Activated naive CD4-positive, alpha-beta T cell treated with anti-CD3 and anti-CD28 coated beads, Interleukin-2, amount 50 U/mL, for 72 hours (primary cell): Measurements from ENCODE around the gene PLXNC1. TPM values are rescaled to one million over a fixed set of nuclear protein-coding genes. Genes with fewer than 3 reads are reported as not detected.

Source experiments
- ATAC-seq, 2 donors: fragments of 150-1000 bp; cut with Tn5 transposase; 2 replicates each; pipeline ENCODE4 v1.10.0; 2021; ENCODE audit warnings: mild to moderate bottlenecking in 2 of 2, moderate library complexity in 2 of 2
- DNase-seq, 2 donors: peaks; one replicate each; pipeline ENCODE4 v3.0.0; 2021 to 2022; ENCODE audit warnings: low spot score in 2 of 2
- H3K27ac Mint-ChIP-seq, 2 donors: one replicate each; pipeline ENCODE4 v1.8.0; 2022; ENCODE audit warnings: mild to moderate bottlenecking in 2 of 2, mixed read lengths in 2 of 2
- H3K36me3 Mint-ChIP-seq, 2 donors: one replicate each; pipeline ENCODE4 v1.8.0; 2022; ENCODE audit warnings: mixed read lengths in 2 of 2
- H3K9me3 Mint-ChIP-seq, 2 donors: one replicate each; pipeline ENCODE4 v1.8.0; 2022; ENCODE audit warnings: mixed read lengths in 2 of 2
- total RNA-seq, 2 donors: library from RNA; stranded (reverse); gene quantifications; one replicate each; pipeline ENCODE4 v1.2.3, GENCODE V29; 2022

Gene PLXNC1
- 1 to 10 TPM; 3.1 to 9.2 TPM for total RNA-seq

DNA sequence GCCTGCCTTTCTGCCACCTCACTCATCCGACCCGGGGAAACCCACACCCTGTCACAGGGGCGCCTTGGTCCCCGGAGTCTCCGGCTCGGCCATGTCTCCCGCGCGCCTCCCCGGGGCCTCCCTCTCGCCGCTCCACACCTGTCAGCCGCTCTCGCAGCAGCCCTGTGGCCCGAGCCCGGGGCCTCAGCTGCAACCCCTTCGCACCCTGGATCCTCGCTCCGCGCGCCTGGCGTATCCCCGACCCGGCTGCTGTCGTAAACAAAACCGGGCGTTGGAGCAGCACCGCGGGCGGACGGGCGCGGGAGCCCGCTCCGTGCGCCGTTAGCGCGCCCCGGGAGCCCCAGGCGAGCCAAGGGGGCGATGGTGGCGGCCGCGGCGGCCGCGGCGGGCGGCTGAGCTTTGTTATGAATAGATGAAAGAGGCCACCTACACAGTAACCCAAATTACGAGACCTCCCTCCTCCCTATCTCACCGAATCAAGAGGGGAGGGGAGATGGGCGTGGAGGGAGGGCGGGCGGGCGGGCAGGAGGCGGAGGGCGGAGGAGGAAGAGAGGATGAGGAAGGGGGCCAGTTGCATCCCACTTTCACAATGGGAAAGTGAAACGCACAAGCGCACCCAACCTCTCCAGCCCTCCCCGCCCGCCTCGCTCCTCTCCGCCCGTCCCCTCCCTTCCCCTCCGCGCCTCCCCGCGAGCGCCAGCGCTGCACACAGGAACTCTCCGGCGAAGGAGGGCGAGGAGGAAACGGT is at the start of gene PLXNC1:
Gene PLXNC1 (plus strand): TSS at position 587 of the 748 bp plus-strand sequence. CDS start 395 bp downstream, outside the sequence.
- peak; percentile 61 to 78 for ATAC-seq
- peak; percentile 67 to 68 for DNase-seq
- Mint-ChIP-seq H3K27ac (peak within 1 kb of the TSS in 1 of 2 donors; percentile 64), H3K9me3 (no peaks in the 10 kb centered on the region), H3K36me3 (no peaks in the 10 kb centered on the region)

DNA sequence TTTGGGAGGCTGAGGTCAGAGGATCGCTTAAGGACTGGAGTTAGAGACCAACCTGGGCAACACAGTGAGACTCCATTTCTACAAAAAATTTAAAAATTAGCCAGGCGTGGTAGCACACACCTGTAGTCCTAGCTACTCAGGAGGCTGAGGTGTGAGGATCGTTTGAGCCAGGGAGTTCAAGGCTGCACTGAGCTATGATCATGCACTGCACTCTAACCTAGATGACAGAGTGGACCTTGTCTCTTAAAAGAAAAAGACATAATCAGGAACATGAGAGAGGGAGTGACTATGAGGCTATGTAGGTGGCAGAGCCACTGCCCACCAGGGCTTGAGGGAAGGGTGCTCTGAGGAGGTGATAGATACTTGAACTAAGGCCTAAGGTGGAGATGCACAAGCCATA is 49.2 kb upstream of the PLXNC1 start:
- Mint-ChIP-seq H3K36me3 (no peaks in the 10 kb centered on the region), H3K27ac (no peak overlapping the region), H3K9me3 (no peaks in the 10 kb centered on the region)
- ATAC-seq (no peak), DNase-seq (no peak)

DNA sequence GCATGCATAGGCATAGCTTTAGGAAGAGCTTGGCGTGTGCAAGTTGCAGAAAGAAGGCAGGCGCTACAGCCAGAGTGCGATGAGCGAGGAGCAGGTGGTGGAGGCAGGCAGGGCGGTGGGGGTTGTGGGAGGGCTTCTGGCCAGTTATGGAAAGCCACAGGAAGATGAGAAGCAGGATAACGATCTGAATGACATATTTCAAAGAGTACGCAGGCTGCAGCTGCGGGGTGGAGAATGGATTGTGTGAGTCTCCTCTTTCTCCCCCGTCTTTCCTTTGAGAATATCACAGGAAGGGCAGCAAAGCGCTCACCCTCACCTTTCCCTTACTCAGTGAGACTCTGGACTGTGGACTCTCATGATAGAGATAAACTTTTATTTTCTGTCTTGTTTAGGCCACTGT is 48.7 kb upstream of the PLXNC1 start:
- ATAC-seq (no peak), DNase-seq (no peak)
- Mint-ChIP-seq H3K27ac (peak overlapping the region in 1 of 2 donors; percentile 16), H3K36me3 (no peaks in the 10 kb centered on the region), H3K9me3 (no peaks in the 10 kb centered on the region)

DNA sequence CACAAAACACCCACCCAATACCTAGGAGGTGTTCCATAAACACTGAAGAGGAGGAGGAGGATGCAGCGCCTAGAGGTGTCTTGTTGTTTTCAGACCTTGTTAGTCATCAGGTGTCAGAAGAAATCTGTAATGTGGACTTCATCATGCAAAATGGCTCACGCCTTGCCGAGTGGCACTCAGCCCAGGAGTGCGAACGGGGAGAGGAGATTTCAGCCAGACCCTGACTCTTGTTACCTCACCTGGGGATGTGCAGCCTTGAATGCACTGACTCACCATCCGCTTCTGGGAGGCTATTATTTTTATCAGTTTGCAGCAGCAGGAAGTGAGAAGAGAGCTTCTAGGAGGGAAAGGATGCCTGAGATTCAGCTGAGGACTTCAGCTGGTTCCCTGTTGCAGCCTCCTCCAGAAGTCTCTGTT is 48.2 kb upstream of the PLXNC1 start:
- Mint-ChIP-seq H3K27ac (no peak overlapping the region), H3K36me3 (no peaks in the 10 kb centered on the region), H3K9me3 (no peaks in the 10 kb centered on the region)
- peak; percentile 35 to 48 for ATAC-seq
- peak in 1 of 2 donors; percentile 10 for DNase-seq

DNA sequence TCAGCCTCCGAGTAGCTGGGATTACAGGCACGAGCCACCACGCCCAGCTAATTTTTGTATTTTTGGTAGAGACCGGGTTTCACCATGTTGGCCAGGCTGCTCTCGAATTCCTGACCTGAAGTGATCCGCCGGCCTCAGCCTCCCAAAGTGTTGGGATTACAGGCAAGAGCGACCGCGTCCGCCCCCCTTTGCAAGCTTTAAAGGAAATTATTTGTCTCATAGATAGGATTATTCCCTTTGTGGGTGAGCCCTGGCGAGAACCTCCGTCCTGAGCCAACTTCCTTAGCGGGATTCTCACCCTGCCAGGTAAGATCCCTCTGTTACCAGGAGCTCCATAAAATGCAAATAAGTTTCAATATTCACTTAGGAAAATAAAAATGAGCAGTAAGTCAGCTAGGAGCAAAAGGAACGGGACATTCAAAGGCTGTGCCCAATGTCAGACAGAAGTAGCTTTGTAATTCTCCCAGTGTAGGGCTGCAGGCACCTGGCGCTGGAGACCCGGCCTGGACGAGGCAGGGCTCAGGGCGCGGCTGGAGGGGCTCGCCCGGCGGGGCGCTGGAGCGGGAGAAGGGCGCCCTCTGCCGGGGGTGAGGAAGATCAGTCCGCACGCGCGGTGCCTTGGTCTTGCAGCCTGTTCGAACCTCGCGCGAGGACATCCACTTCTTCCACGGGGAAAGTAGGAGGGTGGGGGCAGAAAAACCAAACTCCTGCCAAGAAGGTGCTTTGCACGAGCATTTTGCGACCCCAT is 47.2 kb upstream of the PLXNC1 start:
- Mint-ChIP-seq H3K9me3 (no peaks in the 10 kb centered on the region), H3K27ac (peak overlapping the region; percentile 45 to 47), H3K36me3 (no peaks in the 10 kb centered on the region)
- ATAC-seq (peak; percentile 77 to 80), DNase-seq (peak; percentile 83)

DNA sequence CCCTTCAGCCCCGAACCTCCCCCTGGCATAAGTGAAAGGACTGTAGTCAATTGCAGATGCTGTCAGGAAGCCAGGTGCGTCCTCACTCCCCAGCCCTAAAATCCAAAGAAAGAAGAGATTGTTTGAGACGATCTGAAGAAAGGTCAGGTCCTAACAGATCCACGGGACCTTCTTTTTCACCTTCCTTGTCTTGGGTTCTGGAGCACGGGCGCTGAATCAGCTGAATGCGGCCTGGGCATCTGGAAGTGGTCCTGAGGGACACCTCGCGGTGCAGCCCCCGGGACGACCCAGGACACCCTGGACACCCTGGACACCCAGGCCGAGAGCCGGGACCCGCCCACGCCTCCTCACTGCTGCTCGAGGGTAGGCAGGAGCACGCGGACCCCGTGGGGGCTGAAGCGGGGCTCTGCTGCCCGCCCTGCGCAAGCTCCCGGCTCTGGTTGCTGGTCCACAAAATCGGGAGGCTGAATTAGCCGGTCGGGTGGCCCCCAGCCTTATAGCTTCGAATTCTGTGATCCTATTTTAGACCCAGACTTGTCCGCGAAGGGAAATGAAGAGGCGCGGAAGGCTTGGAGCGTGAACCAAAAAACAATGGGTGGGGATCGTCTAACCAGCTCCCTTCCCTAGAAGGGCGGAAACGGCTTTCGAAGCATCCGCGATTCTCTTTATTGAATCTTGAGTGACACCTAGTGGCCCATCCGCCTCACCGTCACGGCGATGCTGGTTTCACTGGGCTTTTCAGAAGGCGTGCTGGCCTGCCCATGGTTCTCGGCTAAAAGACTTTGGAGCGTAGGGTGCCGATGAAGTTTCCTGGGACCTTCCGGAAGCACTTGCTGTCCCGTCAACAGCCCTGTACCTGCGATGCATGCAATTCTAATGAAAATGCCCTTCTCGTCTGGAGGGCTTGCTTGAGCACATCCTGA is 46.4 kb upstream of the PLXNC1 start:
- DNase-seq (peak; percentile 81 to 83), ATAC-seq (peak; percentile 82 to 83)
- Mint-ChIP-seq H3K27ac (peak overlapping the region; percentile 45 to 47), H3K9me3 (no peaks in the 10 kb centered on the region), H3K36me3 (no peaks in the 10 kb centered on the region)

DNA sequence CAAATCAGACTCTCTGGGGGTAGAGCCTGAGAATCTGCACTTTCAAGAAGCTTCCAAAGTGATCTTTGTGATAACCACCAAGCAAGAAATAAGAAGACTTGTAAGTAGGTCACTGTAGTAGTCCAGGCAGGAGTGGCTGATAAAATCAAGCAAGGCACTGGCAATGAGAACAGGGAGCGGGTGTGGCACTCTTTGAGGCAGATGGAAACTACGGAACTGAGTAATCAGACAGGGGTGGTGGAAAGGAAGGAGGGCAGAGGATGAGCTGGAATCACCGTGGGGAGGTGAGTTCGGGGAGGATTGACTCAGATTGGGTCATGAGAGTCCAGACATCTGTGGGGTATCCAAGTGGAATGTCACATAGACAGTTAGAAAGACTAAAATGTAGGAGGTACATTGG is 44.4 kb upstream of the PLXNC1 start:
- no peak for ATAC-seq
- no peak for DNase-seq
- Mint-ChIP-seq H3K27ac (no peak overlapping the region), H3K36me3 (no peaks in the 10 kb centered on the region), H3K9me3 (no peaks in the 10 kb centered on the region)

DNA sequence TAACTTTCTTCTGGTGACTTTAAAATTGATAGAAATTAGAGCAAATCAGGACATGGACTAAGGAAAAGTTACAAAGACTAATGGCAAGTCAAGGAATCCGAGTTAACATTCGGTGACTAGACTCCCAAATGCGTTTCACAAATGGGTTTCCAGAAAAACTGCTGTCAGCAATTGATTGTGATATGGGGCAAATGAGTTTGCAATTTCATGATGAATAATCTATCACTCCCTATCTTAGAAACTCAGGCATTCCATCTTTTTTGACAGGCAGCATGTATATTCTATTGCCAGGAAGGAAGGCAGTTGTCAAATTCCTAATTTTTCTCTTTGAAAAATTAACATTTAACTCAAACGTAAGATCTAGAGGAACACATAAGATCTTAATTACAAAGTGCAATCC is 40.5 kb upstream of the PLXNC1 start:
- H3K9me3 Mint-ChIP-seq, result no peaks in the 10 kb centered on the region
- ATAC-seq (no peak), DNase-seq (no peak)
- H3K36me3 Mint-ChIP-seq, result no peaks in the 10 kb centered on the region
- no peak overlapping the region for H3K27ac Mint-ChIP-seq

DNA sequence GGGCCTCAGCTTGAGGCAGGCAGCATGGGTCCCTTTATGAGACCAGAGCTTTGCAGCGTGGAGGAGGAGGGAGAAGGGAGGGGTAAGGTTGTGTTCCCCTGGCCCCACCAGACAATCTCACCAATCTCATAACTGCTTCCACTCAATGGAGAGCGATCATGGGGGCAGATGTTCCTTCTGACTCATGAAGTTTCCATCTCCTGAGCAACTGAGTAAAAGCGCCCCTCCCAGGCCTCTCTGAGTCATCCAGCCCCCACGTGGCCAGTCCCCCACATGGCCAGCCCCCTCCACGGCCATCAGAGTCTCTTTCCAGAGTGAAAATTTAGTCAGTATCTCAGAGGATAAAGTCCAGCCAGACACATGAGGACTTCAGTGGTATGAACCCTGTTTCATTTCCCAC is 39.2 kb upstream of the PLXNC1 start:
- ATAC-seq (peak; percentile 86 to 97), DNase-seq (peak in 1 of 2 donors; percentile 35)
- no peaks in the 10 kb centered on the region for H3K36me3 Mint-ChIP-seq
- no peaks in the 10 kb centered on the region for H3K9me3 Mint-ChIP-seq
- peak overlapping the region; percentile 37 to 66 for H3K27ac Mint-ChIP-seq

DNA sequence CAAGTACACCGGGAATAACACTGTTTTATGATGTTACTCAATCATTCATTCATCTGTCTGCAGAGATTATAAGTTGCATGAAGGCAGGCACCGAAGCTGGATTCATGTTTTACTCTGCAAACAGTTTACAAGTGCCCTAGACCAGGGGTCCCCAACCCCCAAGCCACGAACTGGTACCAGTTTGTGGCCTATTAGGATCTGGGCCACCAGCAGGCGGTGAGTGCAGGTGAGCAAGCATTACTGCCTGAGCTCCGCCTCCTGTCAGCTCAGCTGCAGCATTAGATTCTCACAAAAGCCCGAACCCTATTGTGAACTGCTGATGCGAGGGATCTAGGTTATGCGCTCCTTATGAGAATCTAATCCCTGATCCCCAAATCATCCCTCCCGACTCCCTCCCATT is 38.1 kb upstream of the PLXNC1 start:
- DNase-seq, result no peak
- Mint-ChIP-seq H3K36me3 (no peaks in the 10 kb centered on the region), H3K27ac (no peak overlapping the region), H3K9me3 (no peaks in the 10 kb centered on the region)
- no peak for ATAC-seq

DNA sequence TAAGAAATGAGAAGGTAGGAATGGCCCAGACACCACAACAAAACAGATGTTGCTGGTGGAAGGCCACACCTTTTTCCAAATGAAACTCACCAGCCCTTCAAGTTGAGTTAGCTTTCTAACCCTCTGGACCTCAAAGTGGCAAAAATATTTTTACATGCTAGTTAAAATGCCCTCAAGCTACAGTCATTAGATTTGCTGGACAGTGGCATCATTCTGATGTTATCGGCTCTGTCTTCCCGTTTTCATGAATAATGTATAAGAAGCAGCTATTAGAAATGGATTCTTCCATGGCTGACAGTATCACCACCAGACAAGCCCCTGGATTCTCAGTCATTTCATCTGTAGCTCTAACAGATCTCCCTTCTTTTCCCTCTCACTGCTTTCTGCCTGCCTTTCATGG is 37.1 kb upstream of the PLXNC1 start:
- DNase-seq, result no peak
- Mint-ChIP-seq H3K27ac (no peak overlapping the region), H3K9me3 (no peaks in the 10 kb centered on the region), H3K36me3 (no peaks in the 10 kb centered on the region)
- no peak for ATAC-seq

DNA sequence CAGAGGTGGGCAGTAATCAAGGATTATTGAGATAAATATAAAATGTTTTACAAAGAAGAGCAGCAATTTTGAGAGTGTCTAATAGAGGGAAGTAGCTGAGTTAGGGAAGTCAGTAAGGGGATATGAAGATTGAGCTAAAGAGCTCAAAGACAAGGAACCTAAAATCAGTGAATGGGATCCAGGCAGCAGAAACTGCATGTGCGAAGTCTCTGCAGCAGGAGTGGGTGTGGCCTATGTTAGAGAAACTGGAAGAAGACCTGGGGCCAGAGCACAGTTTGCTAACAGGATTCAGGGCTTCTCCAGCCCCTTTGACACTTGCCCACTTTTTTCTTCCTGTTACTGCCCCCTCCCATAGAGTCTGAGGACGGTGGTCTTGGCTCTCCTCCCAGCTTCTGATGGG is 36.3 kb upstream of the PLXNC1 start:
- Mint-ChIP-seq H3K9me3 (no peaks in the 10 kb centered on the region), H3K27ac (no peak overlapping the region), H3K36me3 (no peaks in the 10 kb centered on the region)
- ATAC-seq (no peak), DNase-seq (no peak)

DNA sequence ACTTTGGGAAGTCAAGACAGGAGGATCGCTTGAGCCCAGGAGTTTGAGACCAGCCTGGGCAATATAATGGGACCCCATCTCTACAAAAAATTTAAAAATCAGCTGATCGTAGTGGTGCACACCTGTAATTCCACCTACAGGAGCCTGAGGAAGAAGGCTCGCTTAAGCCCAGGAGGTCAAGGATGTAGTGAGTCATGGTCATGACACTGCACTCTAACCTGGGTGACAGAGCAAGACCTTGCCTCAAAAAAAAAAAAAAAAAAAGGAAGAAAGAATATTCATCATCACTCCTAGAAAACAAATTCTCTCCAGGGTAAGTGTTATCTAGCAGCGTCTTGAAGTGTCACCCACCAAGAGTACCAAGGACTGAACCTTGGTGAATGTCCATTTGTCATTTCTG is 34.2 kb upstream of the PLXNC1 start:
- no peak for ATAC-seq
- no peak for DNase-seq
- H3K9me3 Mint-ChIP-seq, result no peaks in the 10 kb centered on the region
- no peaks in the 10 kb centered on the region for H3K36me3 Mint-ChIP-seq
- H3K27ac Mint-ChIP-seq, result no peak overlapping the region

DNA sequence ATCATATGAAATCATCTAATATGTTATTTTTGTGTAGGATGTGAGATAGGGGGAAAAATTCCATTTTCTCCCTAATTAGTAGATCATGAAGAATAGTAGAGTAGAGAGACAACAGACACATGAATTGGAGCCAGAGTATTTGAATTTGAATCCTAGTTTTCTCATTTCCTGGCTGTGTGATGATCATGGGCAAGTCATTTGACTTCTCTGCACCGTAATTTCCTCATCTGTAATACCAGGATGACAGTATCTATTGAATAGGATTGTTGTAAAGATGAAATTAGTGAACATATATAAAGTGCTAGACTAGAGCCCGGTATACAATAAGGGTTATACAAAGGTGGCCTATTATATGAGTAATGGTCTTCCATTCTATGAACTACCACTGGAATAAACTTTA is 32.2 kb upstream of the PLXNC1 start:
- ATAC-seq (no peak), DNase-seq (no peak)
- Mint-ChIP-seq H3K9me3 (no peaks in the 10 kb centered on the region), H3K36me3 (no peaks in the 10 kb centered on the region), H3K27ac (no peak overlapping the region)

DNA sequence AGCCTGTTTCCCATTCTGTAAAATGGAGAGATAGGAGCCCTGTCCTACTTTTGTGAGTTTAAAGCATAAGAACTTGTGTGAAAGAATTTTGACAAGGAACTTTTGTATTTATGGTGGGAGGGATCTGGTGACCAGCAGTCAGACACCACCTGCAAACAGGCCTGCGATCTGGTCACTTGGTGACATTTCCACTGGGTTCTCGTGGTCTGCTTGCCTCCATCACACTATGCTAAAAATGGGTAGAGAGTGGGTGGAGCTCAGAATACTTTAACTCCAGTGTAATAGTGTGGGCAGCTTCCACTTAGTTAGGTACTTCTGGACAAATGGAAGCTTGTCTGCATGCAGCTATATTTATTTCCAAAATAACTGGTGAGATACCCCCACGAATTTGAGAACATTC is 26.5 kb upstream of the PLXNC1 start:
- no peak for ATAC-seq
- DNase-seq, result no peak
- H3K27ac Mint-ChIP-seq, result no peak overlapping the region
- H3K9me3 Mint-ChIP-seq, result peaks cover 0 to 4% of the 10 kb centered on the region in 2 donors
- H3K36me3 Mint-ChIP-seq, result no peaks in the 10 kb centered on the region

DNA sequence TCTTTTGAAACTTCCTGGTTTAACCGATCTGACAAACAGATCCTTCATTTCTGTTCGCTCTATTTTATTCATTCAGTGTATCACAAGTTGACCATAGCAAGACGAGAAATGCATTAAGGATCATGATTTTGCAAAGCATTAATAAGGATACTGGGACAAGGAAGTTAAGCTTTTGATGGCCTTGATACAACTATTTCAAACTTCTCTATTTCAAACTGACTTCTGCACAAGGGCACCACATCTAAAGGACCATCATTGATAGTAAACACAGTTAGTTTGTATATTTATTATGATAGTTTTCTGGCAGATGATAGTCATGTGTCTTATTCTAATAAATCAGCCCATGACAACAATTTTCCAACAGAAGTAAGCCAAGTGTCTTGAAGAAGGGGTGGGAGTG is 25.8 kb upstream of the PLXNC1 start:
- Mint-ChIP-seq H3K9me3 (peaks cover 0 to 4% of the 10 kb centered on the region in 2 donors), H3K27ac (no peak overlapping the region), H3K36me3 (no peaks in the 10 kb centered on the region)
- ATAC-seq, result no peak
- DNase-seq, result no peak

DNA sequence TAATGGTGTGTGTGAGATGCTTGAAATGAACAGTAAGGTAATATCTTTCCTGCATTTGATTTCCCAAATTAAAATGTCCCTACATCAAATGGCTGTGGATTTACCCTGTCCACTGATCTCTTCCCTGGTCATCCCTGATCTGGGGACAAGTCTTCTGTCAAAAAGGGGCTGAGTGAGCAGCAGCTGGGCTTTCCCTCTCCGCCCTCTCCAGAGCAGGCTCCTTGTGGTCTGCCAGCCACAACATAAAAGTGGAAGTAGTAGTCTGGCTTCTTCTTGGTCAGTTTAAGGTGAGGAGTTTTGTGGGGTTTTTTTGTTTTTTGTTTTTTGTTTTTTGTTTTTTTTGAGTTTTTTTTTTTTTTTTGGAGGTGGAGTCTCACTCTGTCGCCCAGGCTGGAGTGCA is 25.2 kb upstream of the PLXNC1 start:
- H3K36me3 Mint-ChIP-seq, result no peaks in the 10 kb centered on the region
- DNase-seq (no peak), ATAC-seq (no peak)
- H3K27ac Mint-ChIP-seq, result no peak overlapping the region
- H3K9me3 Mint-ChIP-seq, result peaks cover 0 to 9% of the 10 kb centered on the region in 2 donors
